Mesenchymal stem cell (in vitro differentiated cells and primary cell): ENCODE measurements around the gene SDF4.

ENCODE experiments used
- DNase-seq: peaks from one replicate; pipeline ENCODE4 v3.0.0-alpha.2; 2013
- H2AFZ ChIP-seq: one replicate; pipeline ENCODE4 v1.6.1; 2013; ENCODE audit warnings: low read depth, mild to moderate bottlenecking, control low read depth, inconsistent platforms, low read length, moderate library complexity
- H2AK5ac ChIP-seq: 2 replicates; pipeline ENCODE4 v1.6.1; 2013; ENCODE audit warnings: low read length, moderate library complexity, mild to moderate bottlenecking, inconsistent platforms; ENCODE audit not compliant: severe bottlenecking
- H2BK120ac ChIP-seq: one replicate; pipeline ENCODE4 v1.6.1; 2013; ENCODE audit warnings: low read depth, mild to moderate bottlenecking, inconsistent platforms, low read length, moderate library complexity
- H2BK12ac ChIP-seq, 2 experiments: one replicate each; pipeline ENCODE4 v1.6.1; 2013; ENCODE audit warnings: inconsistent platforms in 2 of 2, low read length in 2 of 2, mild to moderate bottlenecking in 2 of 2, moderate library complexity in 2 of 2, control low read depth in 1 of 2
- H2BK15ac ChIP-seq: one replicate; pipeline ENCODE4 v1.6.1; 2013; ENCODE audit warnings: mild to moderate bottlenecking, low read depth, inconsistent platforms; ENCODE audit not compliant: poor library complexity, severe bottlenecking
- H2BK5ac ChIP-seq: 2 replicates; pipeline ENCODE4 v1.6.1; 2013; ENCODE audit warnings: low read depth, mild to moderate bottlenecking, low read length, control low read depth, inconsistent platforms; ENCODE audit not compliant: poor library complexity, severe bottlenecking
- H3K14ac ChIP-seq, 2 experiments: one replicate each; pipeline ENCODE4 v1.6.1; 2013; ENCODE audit warnings: inconsistent platforms in 2 of 2, low read length in 2 of 2, control low read depth in 1 of 2, mild to moderate bottlenecking in 1 of 2, moderate library complexity in 1 of 2
- H3K18ac ChIP-seq, 2 experiments: one replicate each; pipeline ENCODE4 v1.6.1; 2013; ENCODE audit warnings: inconsistent platforms in 2 of 2, low read length in 2 of 2, control low read depth in 1 of 2, low read depth in 1 of 2, mild to moderate bottlenecking in 1 of 2
- H3K23ac ChIP-seq, 2 experiments: one replicate each; pipeline ENCODE4 v1.6.1; 2013; ENCODE audit warnings: inconsistent platforms in 2 of 2, low read length in 2 of 2, mild to moderate bottlenecking in 2 of 2, moderate library complexity in 2 of 2, control low read depth in 1 of 2
- H3K27ac ChIP-seq: 2 replicates; pipeline ENCODE4 v1.5.1; 2013; ENCODE audit warnings: mild to moderate bottlenecking, moderate library complexity, low read length, control low read depth, inconsistent platforms; ENCODE audit not compliant: poor library complexity, severe bottlenecking
- H3K27me3 ChIP-seq, 2 experiments: 2 replicates each; pipeline versions ENCODE4 v1.6.1 to v1.7.0; 2013; ENCODE audit warnings: low read length in 2 of 2, mild to moderate bottlenecking in 2 of 2, moderate library complexity in 2 of 2, control low read depth in 1 of 2, inconsistent platforms in 1 of 2; ENCODE audit not compliant: control insufficient read depth in 1 of 2, insufficient read depth in 1 of 2
- H3K36me3 ChIP-seq, 2 experiments: 2 replicates each; pipeline versions ENCODE4 v1.6.1 to v1.7.0; 2013; ENCODE audit warnings: low read length in 2 of 2, control low read depth in 1 of 2, inconsistent platforms in 1 of 2, low read depth in 1 of 2, mild to moderate bottlenecking in 1 of 2; ENCODE audit not compliant: insufficient read depth in 2 of 2, control insufficient read depth in 1 of 2
- H3K4ac ChIP-seq, 2 experiments: one replicate each; pipeline ENCODE4 v1.6.1; 2013; ENCODE audit warnings: inconsistent platforms in 2 of 2, low read length in 2 of 2, mild to moderate bottlenecking in 2 of 2, moderate library complexity in 2 of 2, control low read depth in 1 of 2, low read depth in 1 of 2
- H3K4me1 ChIP-seq: 2 replicates; pipeline ENCODE4 v1.6.1; 2013; ENCODE audit warnings: low read depth, low read length, control low read depth; ENCODE audit not compliant: control insufficient read depth, insufficient read depth
- H3K4me2 ChIP-seq: 2 replicates; pipeline ENCODE4 v1.6.1; 2013; ENCODE audit warnings: low read length, mild to moderate bottlenecking, inconsistent platforms; ENCODE audit not compliant: poor library complexity, severe bottlenecking
- H3K4me3 ChIP-seq, 2 experiments: 2 replicates each; pipeline versions ENCODE4 v1.5.1 to v1.7.0; 2013; ENCODE audit warnings: low read length in 2 of 2, mild to moderate bottlenecking in 2 of 2, control low read depth in 1 of 2, low read depth in 1 of 2; ENCODE audit not compliant: insufficient read depth in 1 of 2
- H3K79me1 ChIP-seq: replicated peaks from 2 replicates; pipeline ENCODE4 v1.6.1; 2013; ENCODE audit warnings: mild to moderate bottlenecking, control low read depth, low read length, inconsistent platforms; ENCODE audit not compliant: poor library complexity, severe bottlenecking
- H3K9ac ChIP-seq: 2 replicates; pipeline ENCODE4 v1.7.0; 2013; ENCODE audit warnings: mild to moderate bottlenecking, low read length, moderate library complexity
- H3K9me3 ChIP-seq: 2 replicates; pipeline ENCODE4 v1.7.0; 2013; ENCODE audit warnings: mild to moderate bottlenecking, low read length; ENCODE audit not compliant: control insufficient read depth
- H4K8ac ChIP-seq: one replicate; pipeline ENCODE4 v1.6.1; 2013; ENCODE audit warnings: inconsistent platforms, mild to moderate bottlenecking, low read length, moderate library complexity
- H4K91ac ChIP-seq: one replicate; pipeline ENCODE4 v1.6.1; 2013; ENCODE audit warnings: mild to moderate bottlenecking, low read length, inconsistent platforms
- WGBS: methylation state at CpG from one replicate; pipeline ENCODE4 v1.1.7; 2013; ENCODE audit warnings: mixed read lengths; 5-methylcytosine and 5-hydroxymethylcytosine counted together

Gene SDF4

GRCh38 chr1:1199961-1200875 is 31.6 kb downstream of the SDF4 start:
- Histone ChIP-seq H2BK5ac (no peak overlapping the region), H2BK12ac (no peak overlapping the region), H2AK5ac (no peak overlapping the region), H3K9me3 (no peaks in the 10 kb centered on the region), H3K4me1 (peaks cover 46% of the 10 kb centered on the region), H4K8ac (no peak overlapping the region), H3K4ac (no peak overlapping the region), H3K18ac (no peak overlapping the region), H4K91ac (no peak overlapping the region), H2AFZ (no peak overlapping the region), H3K14ac (no peak overlapping the region), H3K79me1 (no peaks in the 10 kb centered on the region), H2BK15ac (no peak overlapping the region), H3K9ac (no peak overlapping the region), H3K27me3 (peaks cover 0 to 47% of the 10 kb centered on the region in 2 experiments), H3K27ac (no peak overlapping the region), H3K36me3 (no peaks in the 10 kb centered on the region), H3K4me2 (no peak overlapping the region), H3K23ac (no peak overlapping the region), H2BK120ac (no peak overlapping the region), H3K4me3 (no peak overlapping the region)
- no peak for DNase-seq
- WGBS: 88% methylated on average over 30 of the region's 31 CpGs

GRCh38 chr1:1199141-1199960 is 32.5 kb downstream of the SDF4 start:
- no peak overlapping the region for H3K18ac ChIP-seq
- no peak overlapping the region for H2BK15ac ChIP-seq
- H4K8ac ChIP-seq: no peak overlapping the region
- WGBS: 88% methylated on average over 22 of the region's 22 CpGs
- H2BK5ac ChIP-seq: no peak overlapping the region
- H2AFZ ChIP-seq: no peak overlapping the region
- H3K9me3 ChIP-seq: peaks cover 5% of the 10 kb centered on the region
- H2BK120ac ChIP-seq: no peak overlapping the region
- H3K4me2 ChIP-seq: no peak overlapping the region
- no peak overlapping the region for H3K14ac ChIP-seq
- H2AK5ac ChIP-seq: no peak overlapping the region
- no peak for DNase-seq
- H3K27me3 ChIP-seq: peaks cover 0 to 38% of the 10 kb centered on the region in 2 experiments
- H3K36me3 ChIP-seq: no peaks in the 10 kb centered on the region
- H3K9ac ChIP-seq: no peak overlapping the region
- H3K4me1 ChIP-seq: peaks cover 38% of the 10 kb centered on the region
- H3K79me1 ChIP-seq: no peaks in the 10 kb centered on the region
- H4K91ac ChIP-seq: no peak overlapping the region
- no peak overlapping the region for H3K4me3 ChIP-seq
- H3K4ac ChIP-seq: no peak overlapping the region
- H3K23ac ChIP-seq: no peak overlapping the region
- H2BK12ac ChIP-seq: no peak overlapping the region
- no peak overlapping the region for H3K27ac ChIP-seq

- no peak overlapping the region for H4K8ac ChIP-seq
- DNase-seq: no peak
- no peak overlapping the region for H4K91ac ChIP-seq
- no peak overlapping the region for H3K27ac ChIP-seq
- 84% methylated on average over 23 of the region's 23 CpGs for WGBS
- H2BK15ac ChIP-seq: no peak overlapping the region
- H3K14ac ChIP-seq: no peak overlapping the region
- H3K36me3 ChIP-seq: no peaks in the 10 kb centered on the region
- no peaks in the 10 kb centered on the region for H3K79me1 ChIP-seq
- H2BK120ac ChIP-seq: no peak overlapping the region
- no peak overlapping the region for H3K4me3 ChIP-seq
- H2BK12ac ChIP-seq: no peak overlapping the region
- H3K4ac ChIP-seq: no peak overlapping the region
- no peak overlapping the region for H3K23ac ChIP-seq
- H3K27me3 ChIP-seq: peaks cover 0 to 32% of the 10 kb centered on the region in 2 experiments
- H3K9me3 ChIP-seq: peaks cover 8% of the 10 kb centered on the region
- H3K4me2 ChIP-seq: no peak overlapping the region
- no peak overlapping the region for H3K9ac ChIP-seq
- H3K4me1 ChIP-seq: peaks cover 30% of the 10 kb centered on the region
- peak overlapping the region; percentile 65 for H2AK5ac ChIP-seq
- no peak overlapping the region for H2AFZ ChIP-seq
- H3K18ac ChIP-seq: peak overlapping the region in 1 of 2 experiments; percentile 2
- H2BK5ac ChIP-seq: no peak overlapping the region
Observed at GRCh38 chr1:1198423-1199140, 33.2 kb downstream of the SDF4 start.
